Stimulated activated CD8-positive, alpha-beta memory T cell treated with anti-CD3 and anti-CD28 coated beads, Interleukin-15, amount 100 ng/mL, for 1 hour (primary cell): ENCODE measurements around the gene FNIP2.
"Not testable (repeated sequence)": the region's sequence is repeated elsewhere in the genome, so short reads cannot be mapped to it uniquely, and the experiment has no call there.

Source experiments
- DNase-seq: peaks from one replicate; pipeline ENCODE4 v3.0.0-alpha.2; 2020; ENCODE audit warnings: low read depth

The FNIP2 gene

GRCh38 chr4:158814636-158815330 is 46.0 kb downstream of the FNIP2 start:
- DNase-seq: no peak

GRCh38 chr4:158816955-158817354 is 48.1 kb downstream of the FNIP2 start:
- DNase-seq: no peak

GRCh38 chr4:158817562-158818296 is 48.9 kb downstream of the FNIP2 start:
- DNase-seq: no peak

GRCh38 chr4:158818560-158819140 is 49.8 kb downstream of the FNIP2 start:
- no peak for DNase-seq

GRCh38 chr4:158819942-158820786 is 51.3 kb downstream of the FNIP2 start:
- no peak for DNase-seq

GRCh38 chr4:158821228-158821971 is 52.6 kb downstream of the FNIP2 start:
- no peak for DNase-seq

- no peak for DNase-seq
Observed at GRCh38 chr4:158822348-158822747, 53.5 kb downstream of the FNIP2 start.

GRCh38 chr4:158823461-158823873 is 54.6 kb downstream of the FNIP2 start:
- no peak for DNase-seq

GRCh38 chr4:158824425-158825274 is 55.8 kb downstream of the FNIP2 start:
- DNase-seq: no peak

GRCh38 chr4:158825433-158826036 is 56.7 kb downstream of the FNIP2 start:
- no peak for DNase-seq

- DNase-seq: no peak
Observed at GRCh38 chr4:158826057-158826456, 57.2 kb downstream of the FNIP2 start.

- DNase-seq: no peak
Observed at GRCh38 chr4:158826882-158827281, 58.1 kb downstream of the FNIP2 start.

GRCh38 chr4:158827543-158827981 is 58.7 kb downstream of the FNIP2 start:
- no peak for DNase-seq

GRCh38 chr4:158828151-158828550 is 59.3 kb downstream of the FNIP2 start:
- not testable (repeated sequence) for DNase-seq

GRCh38 chr4:158829254-158829653 is 60.4 kb downstream of the FNIP2 start:
- DNase-seq: no peak

- no peak for DNase-seq
Observed at GRCh38 chr4:158833602-158834001, 64.8 kb downstream of the FNIP2 start.

GRCh38 chr4:158835226-158836001 is 66.6 kb downstream of the FNIP2 start:
- no peak for DNase-seq

GRCh38 chr4:158836002-158836369 is 67.2 kb downstream of the FNIP2 start:
- no peak for DNase-seq

- DNase-seq: no peak
Observed at GRCh38 chr4:158836828-158837449, 68.1 kb downstream of the FNIP2 start.
